ENCODE results near the gene CBX1. TPM values are rescaled to one million over a fixed set of nuclear protein-coding genes. Genes with fewer than 3 reads are reported as not detected.

CBX1 gene
- total and polyA plus RNA-seq, 2 of the 8 experiments (the other 6 are each of a cell fraction or from before 2014, with no cell fraction given): 38.7 to 173 TPM

DNA sequence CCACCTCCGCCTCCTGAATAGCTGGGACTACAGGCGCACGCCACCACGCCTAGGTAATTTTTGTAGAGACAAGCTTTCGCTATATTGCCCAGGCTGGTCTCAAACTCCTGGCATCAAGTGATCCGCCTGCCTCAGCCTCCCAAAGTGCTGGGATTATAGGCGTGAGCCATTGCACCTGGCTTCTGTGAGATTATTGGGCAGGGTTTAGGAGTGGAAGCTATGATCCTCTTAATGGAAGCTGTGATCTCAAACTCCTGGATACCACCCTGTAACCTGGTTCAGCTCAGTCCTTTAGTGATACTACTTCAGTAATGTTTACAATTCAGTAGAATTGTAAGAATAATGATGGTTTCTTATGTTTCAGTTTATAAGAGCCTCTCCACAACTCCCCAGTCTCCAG, 39.0 kb downstream of the CBX1 start:
- no peak overlapping the region for H2AFZ ChIP-seq (ENCODE audit: low read length)
- no peak overlapping the region for H3K27ac ChIP-seq (ENCODE audit: low read depth, low read length)
- no peak overlapping the region for H2BK20ac ChIP-seq (ENCODE audit: low read length)
- H3K4me3 ChIP-seq (ENCODE audit: extremely low read depth in 1 of 4, insufficient read depth in 2 of 4, low read depth in 3 of 4, low read length in 4 of 4): no peak overlapping the region
- peaks cover 0 to 4% (median 2%) of the 10 kb centered on the region in 4 experiments; a peak in 3 of 7 replicates for H3K4me1 ChIP-seq (replicated peaks in 1 of 4; ENCODE audit: control insufficient read depth in 3 of 4, insufficient read depth in 4 of 4, low read length in 3 of 4)
- H3K9ac ChIP-seq (replicated peaks in 1 of 4; ENCODE audit: extremely low read depth in 1 of 4, low read depth in 3 of 4, low read length in 3 of 4): no peak overlapping the region
- H3K4me2 ChIP-seq (ENCODE audit: insufficient read depth in 1 of 2, low read depth in 2 of 2, low read length in 2 of 2): no peak overlapping the region
- no peak overlapping the region for H2BK12ac ChIP-seq (ENCODE audit: low read depth, low read length)
- TF ChIP-seq RBBP5 (IDR thresholded peaks at IDR 0.05; ENCODE audit: borderline replicate concordance, low read depth, low read length): no peak
- no peak for TF ChIP-seq CBX8 (IDR thresholded peaks at IDR 0.05; ENCODE audit: borderline replicate concordance, low read depth, low read length)
- TF ChIP-seq YY1 (IDR thresholded peaks at IDR 0.05; ENCODE audit: low read depth, low read length): no peak
- TF ChIP-seq CHD2 (IDR thresholded peaks at IDR 0.05; ENCODE audit: low read length): no peak
- TF ChIP-seq POLR2A (IDR thresholded peaks at IDR 0.05; ENCODE audit: control extremely low read depth in 1 of 2, low read depth in 2 of 2, low read length in 2 of 2): no peak
- TF ChIP-seq CBX5 (IDR thresholded peaks at IDR 0.05; ENCODE audit: low read depth, low read length): no peak
- no peak for TF ChIP-seq EZH2 (IDR thresholded peaks at IDR 0.05; ENCODE audit: low read depth, low read length, severe bottlenecking)
- TF ChIP-seq, protein P1, sequence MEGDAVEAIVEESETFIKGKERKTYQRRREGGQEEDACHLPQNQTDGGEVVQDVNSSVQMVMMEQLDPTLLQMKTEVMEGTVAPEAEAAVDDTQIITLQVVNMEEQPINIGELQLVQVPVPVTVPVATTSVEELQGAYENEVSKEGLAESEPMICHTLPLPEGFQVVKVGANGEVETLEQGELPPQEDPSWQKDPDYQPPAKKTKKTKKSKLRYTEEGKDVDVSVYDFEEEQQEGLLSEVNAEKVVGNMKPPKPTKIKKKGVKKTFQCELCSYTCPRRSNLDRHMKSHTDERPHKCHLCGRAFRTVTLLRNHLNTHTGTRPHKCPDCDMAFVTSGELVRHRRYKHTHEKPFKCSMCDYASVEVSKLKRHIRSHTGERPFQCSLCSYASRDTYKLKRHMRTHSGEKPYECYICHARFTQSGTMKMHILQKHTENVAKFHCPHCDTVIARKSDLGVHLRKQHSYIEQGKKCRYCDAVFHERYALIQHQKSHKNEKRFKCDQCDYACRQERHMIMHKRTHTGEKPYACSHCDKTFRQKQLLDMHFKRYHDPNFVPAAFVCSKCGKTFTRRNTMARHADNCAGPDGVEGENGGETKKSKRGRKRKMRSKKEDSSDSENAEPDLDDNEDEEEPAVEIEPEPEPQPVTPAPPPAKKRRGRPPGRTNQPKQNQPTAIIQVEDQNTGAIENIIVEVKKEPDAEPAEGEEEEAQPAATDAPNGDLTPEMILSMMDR (IDR thresholded peaks at IDR 0.05; ENCODE audit: control extremely low read depth in 1 of 3, insufficient read depth in 1 of 3, low read depth in 1 of 3, low read length in 3 of 3): no peak
- H3K9me3 ChIP-seq (ENCODE audit: insufficient read depth in 2 of 2, low read depth in 1 of 2, low read length in 1 of 2): no peaks in the 10 kb centered on the region
- CTCF ChIA-PET (ENCODE audit: partially characterized antibody): interaction anchor here (0.7 to 14.5 kb wide), 12 partner anchors 10 to 213 kb away, joined by 3 to 203 read pairs (median 4); no protein-coding TSS in a partner anchor
- FAIRE-seq (no peak), DNase-seq (ENCODE audit: low read depth in 1 of 2, low spot score in 2 of 2) (no peak)
- H3K23me2 ChIP-seq (ENCODE audit: low read depth, low read length): no peaks in the 10 kb centered on the region
- no peak overlapping the region for H3K23ac ChIP-seq (ENCODE audit: insufficient read length)
- no peak overlapping the region for H2BK15ac ChIP-seq (ENCODE audit: low read length)
- no peaks in the 10 kb centered on the region for H3K27me3 ChIP-seq (replicated peaks in 1 of 4; ENCODE audit: control insufficient read depth in 3 of 4, extremely low read depth in 1 of 4, insufficient read depth in 3 of 4, low read length in 3 of 4)
- H4K91ac ChIP-seq (replicated peaks; ENCODE audit: insufficient read length, low read length): no peak overlapping the region
- H2BK120ac ChIP-seq (replicated peaks; ENCODE audit: low read depth, low read length): no peak overlapping the region
- 91% methylated on average over 7 of the region's 7 CpGs; no CpG with 5 or more reads in 1 of the 2 experiments for WGBS, 2 experiments (ENCODE audit: extremely low coverage in 1 of 2, insufficient coverage in 1 of 2, insufficient read length in 1 of 2, insufficient replicate concordance in 2 of 2, low coverage in 1 of 2, low lambda C conversion rate in 2 of 2, missing lambda C conversion rate in 1 of 2)
- peaks cover 15 to 38% of the 10 kb centered on the region in 2 experiments for H4K20me1 ChIP-seq (replicated peaks in 1 of 2; ENCODE audit: control insufficient read depth in 1 of 2, insufficient read depth in 2 of 2, low read length in 2 of 2)
- peaks cover 0 to 29% of the 10 kb centered on the region in 2 experiments; a peak in 2 of 4 replicates for H3K79me2 ChIP-seq (ENCODE audit: control insufficient read depth in 1 of 2, insufficient read depth in 2 of 2, low read length in 2 of 2)
- H3K79me1 ChIP-seq (ENCODE audit: low read depth, low read length): peaks cover 12% of the 10 kb centered on the region
- no peak overlapping the region for H3K56ac ChIP-seq (replicated peaks; ENCODE audit: insufficient read length, low read depth, low read length)
- H4K8ac ChIP-seq (ENCODE audit: extremely low read depth, insufficient read depth, low read length): no peak overlapping the region
- H3K18ac ChIP-seq (ENCODE audit: extremely low read depth, low read length): no peak overlapping the region
- H4K5ac ChIP-seq (ENCODE audit: insufficient read length, low read depth, low read length): no peak overlapping the region
- POLR2A ChIA-PET (ENCODE audit: partially characterized antibody): interaction anchor here (0.6 to 41.8 kb wide), 9 partner anchors 6 to 77 kb away, joined by 3 to 1227 read pairs (median 3); partner anchors contain the start of genes COPZ2 and NFE2L1
- H3K36me3 ChIP-seq (ENCODE audit: control insufficient read depth in 2 of 4, insufficient read depth in 4 of 4, low read length in 3 of 4): peaks cover 33 to 79% (median 50%) of the 10 kb centered on the region in 4 experiments
- no peak overlapping the region for H3K4ac ChIP-seq (replicated peaks; ENCODE audit: insufficient read length, low read depth, low read length)
- H3K14ac ChIP-seq (ENCODE audit: insufficient read length): no peak overlapping the region
- H2BK5ac ChIP-seq (ENCODE audit: low read depth, low read length): no peak overlapping the region
- H2AK5ac ChIP-seq (ENCODE audit: low read depth, low read length): no peak overlapping the region
